Ovary (tissue), 3 donors: ENCODE data around the gene RSPH1.

Experiments
- CTCF ChIP-seq, 3 donors: fragments of 450-650 bp in 2 of 3; fragments of 200-600 bp in 1 of 3; IDR thresholded peaks; one replicate each; pipeline versions ENCODE4 v1.5.1 to v1.8.0; 2016 to 2022; ENCODE audit warnings: antibody characterized with exemption in 3 of 3, mild to moderate bottlenecking in 1 of 3
- POLR2A ChIP-seq: fragments of 450-650 bp; IDR thresholded peaks from one replicate; pipeline ENCODE4 v1.6.1; 2017; ENCODE audit warnings: antibody characterized with exemption, mild to moderate bottlenecking, moderate library complexity
- donor health status: DM: no; HTN: no; CAD: no.

DNA sequence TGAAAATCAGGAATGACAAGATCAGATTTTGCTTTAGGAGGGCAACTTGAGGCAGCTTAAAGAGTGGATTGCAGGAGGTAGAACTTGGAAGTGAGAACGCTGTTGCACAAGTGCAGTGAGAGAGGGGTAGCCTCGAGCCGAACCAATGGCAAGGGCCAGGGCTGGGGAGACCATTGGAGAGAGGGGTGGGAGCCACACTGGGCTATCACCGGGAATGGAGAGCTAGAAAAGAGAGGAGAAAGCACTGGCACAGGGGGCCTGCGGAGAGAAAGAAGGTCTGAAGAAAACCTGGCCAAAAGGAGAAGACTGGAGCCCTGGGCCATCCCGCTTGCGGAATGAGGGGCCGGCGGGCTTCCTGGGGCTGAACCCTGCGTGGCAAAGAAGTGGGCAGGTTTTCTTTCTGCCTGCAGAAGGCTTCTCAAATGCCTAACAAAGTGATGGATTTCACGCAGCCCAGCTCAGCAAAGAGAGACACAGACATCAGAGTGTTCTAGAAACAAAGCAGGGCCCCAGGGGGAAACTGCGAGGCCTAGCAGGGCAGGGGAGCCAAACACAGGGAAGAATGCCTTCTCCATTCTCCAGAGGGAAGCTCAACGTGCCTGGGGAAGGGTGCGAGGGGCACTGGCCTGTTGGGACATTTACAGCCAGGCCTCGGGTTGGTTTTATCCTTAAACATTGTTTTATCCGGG, 16.5 kb upstream of the RSPH1 start:
- TF ChIP-seq CTCF (IDR thresholded peaks at IDR 0.05) (no peak), POLR2A (no peak)
